GM18858 (cell line): ENCODE measurements around the gene LMNTD1.
"Not testable (repeated sequence)": the region's sequence is repeated elsewhere in the genome, so short reads cannot be mapped to it uniquely, and the experiment has no call there.

Experiments
- ATAC-seq: cut with Tn5 transposase; IDR thresholded peaks from one replicate; pipeline ENCODE4 v1.9.1; 2021; ENCODE audit not compliant: unreplicated experiment

LMNTD1 gene

DNA sequence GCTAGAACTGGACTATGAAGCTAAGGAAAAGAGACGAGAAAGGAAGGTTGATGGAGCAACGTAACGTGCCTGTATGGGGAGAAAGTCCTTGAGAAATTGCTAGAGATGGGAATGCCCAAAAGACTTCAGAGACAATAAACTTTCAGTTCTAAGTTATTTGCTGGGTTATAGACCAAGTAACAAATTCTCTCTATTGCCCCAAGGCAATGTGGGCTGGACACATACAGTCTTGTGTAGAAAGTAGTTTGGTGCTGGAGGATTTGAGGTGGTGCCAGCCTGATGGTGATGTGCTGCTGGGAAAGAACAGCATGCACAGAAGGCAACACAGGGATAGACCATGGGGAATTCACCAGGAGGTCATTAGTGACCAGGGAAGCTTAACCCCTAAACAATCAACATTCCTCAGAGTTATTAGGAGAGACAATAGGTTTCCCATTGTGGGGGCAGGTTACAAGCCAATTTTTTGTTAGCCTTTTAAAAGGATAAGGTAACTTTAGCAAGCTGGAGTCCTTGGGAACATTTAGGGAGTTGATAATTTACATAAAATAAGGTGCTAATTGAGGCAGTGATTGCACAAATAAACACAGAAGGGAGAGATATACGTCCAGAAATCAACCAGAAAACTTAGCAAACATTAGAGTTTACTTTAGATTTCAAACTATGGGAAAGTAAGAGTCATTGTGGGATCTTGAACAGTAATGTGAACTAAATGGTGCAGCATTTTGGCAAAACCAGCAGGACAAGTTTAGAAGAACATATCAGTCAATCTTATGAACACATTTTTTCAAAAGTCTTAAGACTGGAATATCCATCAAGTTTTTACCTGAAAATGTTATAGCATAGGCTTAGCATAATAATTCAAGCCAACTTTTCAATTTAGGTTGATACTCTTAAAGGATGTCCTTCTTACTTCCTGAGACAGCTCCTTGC is 61.4 kb downstream of the LMNTD1 start:
- no peak for ATAC-seq

DNA sequence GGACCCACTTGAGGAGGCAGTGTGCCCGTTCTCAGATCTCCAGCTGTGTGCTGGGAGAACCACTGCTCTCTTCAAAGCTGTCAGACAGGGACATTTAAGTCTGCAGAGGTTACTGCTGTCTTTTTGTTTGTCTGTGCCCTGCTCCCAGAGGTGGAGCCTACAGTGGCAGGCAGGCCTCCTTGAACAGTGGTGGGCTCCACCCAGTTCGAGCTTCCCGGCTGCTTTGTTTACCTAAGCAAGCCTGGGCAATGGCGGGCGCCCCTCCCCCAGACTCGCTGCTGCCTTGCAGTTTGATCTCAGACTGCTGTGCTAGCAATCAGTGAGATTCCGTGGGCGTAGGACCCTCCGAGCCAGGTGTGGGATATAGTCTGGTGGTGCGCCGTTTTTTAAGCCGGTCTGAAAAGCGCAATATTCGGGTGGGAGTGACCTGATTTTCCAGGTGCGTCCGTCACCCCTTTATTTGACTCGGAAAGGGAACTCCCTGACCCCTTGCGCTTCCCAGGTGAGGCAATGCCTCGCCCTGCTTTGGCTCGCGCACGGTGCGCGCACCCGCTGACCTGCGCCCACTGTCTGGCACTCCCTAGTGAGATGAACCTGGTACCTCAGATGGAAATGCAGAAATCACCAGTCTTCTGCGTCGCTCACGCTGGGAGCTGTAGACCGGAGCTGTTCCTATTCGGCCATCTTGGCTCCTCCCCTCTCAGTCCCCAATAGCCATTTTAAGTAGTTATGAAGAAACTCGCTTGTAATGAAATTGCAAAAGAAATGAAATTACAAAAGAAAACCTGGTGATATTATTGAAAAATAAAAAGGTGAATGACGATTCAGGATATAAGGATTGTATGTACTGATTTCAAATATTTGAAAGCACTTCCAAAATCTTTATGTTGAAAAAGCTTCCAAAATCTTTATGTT is 63.9 kb downstream of the LMNTD1 start:
- not testable (repeated sequence) for ATAC-seq

- no peak for ATAC-seq
Measured at GRCh38 chr12:25482625-25483024, 70.5 kb downstream of the LMNTD1 start.

GRCh38 chr12:25480145-25480544 is 72.9 kb downstream of the LMNTD1 start:
- ATAC-seq, result no peak

DNA sequence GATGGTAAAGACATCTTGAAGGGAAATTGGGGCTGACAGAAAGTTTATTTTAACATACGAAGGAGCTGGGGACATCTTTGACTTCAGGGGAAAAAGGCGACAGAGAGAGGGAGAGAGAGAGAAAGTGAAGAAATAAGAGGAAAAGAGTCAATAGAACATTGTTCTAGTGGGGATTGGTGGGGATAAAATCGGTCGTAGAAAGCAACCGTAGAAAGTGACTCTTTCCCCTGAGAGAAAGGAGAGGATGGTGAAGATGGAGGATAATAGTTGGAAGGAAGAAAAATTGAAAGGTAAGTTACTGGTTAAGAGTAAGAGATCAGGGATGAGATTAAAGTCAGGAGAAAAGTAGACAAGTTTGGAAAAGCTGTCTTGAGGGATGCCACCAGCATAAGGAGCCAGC is 75.9 kb downstream of the LMNTD1 start:
- ATAC-seq, result no peak

- ATAC-seq, result no peak
Measured at GRCh38 chr12:25472453-25472852, 80.6 kb downstream of the LMNTD1 start.

DNA sequence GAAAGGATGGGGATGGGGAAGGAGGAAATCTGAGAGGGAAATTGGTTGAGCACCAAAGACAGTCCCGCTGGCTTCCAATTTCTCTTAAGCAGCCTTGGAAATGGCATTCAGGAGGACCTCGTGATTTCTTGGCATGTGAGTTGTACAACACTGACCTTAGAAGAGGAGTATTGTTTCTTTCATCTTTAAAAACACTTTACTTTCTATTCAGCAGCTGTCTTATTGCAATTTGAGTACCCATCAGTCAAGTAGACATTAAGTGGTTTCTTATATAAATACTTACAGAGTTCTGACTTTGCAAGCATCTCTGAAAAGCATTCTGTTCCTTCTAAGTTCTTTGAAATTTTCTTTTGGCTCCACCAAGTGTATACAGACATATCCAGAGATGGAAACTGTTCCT is 83.2 kb downstream of the LMNTD1 start:
- ATAC-seq, result no peak

DNA sequence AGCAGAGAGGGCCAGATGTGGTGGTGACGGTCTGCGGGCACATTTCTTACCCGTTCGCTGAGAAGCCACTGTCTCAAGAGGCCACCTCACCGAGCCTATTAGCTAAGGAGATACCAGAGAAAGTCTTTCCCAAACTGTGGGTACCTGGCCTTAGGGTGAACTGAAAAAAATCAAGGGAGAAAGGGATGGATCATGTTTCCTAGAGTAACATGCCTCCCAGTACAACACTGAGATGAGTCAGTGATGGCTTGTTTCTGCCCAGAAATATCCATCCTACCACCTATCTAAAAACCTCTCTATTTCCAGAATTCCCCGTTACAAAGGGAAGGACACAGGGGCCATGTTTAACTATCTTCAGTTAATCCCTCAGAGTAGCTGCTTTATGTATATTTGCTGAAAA is 83.7 kb downstream of the LMNTD1 start:
- no peak for ATAC-seq

GRCh38 chr12:25463521-25463920 is 89.6 kb downstream of the LMNTD1 start:
- ATAC-seq, result no peak

- ATAC-seq, result no peak
Measured at GRCh38 chr12:25463005-25463404, 90.1 kb downstream of the LMNTD1 start.

- peak; percentile 92 for ATAC-seq
Measured at GRCh38 chr12:25459541-25459951, 93.5 kb downstream of the LMNTD1 start.

DNA sequence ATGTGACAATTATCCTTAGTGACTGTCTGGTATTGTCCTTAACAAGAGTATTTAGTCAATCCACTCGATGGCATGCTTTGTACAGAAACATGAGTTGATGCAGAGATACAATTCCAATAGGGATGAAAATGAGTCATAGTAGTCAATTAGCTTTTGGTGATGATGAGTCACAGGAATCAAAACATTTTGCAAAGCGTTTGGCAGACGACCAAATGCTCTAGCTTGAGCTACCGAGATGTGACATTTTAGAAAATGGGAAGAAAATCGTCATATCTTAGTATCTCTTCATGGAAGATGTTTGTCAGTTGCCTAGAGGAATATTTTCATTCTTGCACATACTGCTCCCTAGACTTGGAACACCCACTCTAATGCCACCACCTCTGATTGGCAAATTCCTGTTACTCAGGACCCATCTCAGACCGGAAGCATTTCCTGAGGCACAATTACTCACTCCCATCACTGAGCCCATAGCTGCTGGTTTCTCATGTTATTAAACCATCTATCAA is 95.0 kb downstream of the LMNTD1 start:
- ATAC-seq, result no peak

DNA sequence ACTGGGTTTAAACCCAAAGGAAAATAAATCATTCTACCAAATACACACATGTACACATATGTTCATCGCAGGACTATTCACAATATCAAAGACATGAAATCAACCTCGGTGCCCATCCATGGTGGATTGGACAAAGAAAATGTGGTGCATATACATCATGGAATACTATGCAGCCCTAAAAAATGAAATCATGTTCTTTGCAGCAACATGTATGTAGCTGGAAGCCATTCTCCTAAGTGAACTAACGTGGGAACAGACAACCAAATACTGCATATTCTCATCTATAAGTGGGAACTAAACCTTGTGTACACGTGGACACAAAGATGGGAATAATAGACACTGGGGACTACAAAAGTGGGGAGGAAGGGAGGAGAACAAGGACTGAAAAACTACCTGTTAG is 96.6 kb downstream of the LMNTD1 start:
- ATAC-seq, result no peak

DNA sequence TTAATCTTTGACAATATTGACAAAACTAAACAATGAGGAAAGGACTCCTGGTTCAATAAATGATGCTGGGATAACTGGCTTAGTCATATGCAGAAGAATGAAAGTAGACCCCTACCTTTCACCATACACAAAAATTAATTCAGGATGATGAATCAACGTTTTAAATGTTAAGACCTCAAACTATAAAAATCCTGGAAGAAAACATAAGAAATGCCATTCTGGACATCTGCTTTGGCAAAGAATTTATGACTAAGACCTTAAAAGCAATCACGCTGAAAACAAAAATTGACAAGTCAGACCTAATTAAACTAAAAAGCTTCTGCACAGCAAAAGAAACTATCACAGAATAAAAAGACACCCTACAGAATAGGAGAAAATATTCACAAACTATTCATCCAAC is 97.4 kb downstream of the LMNTD1 start:
- no peak for ATAC-seq

- ATAC-seq, result no peak
Measured at GRCh38 chr12:25449007-25449406, 104.1 kb downstream of the LMNTD1 start.

- ATAC-seq, result no peak
Measured at GRCh38 chr12:25447046-25447445, 106.0 kb downstream of the LMNTD1 start.

- ATAC-seq, result no peak
Measured at GRCh38 chr12:25438638-25439037, 114.4 kb downstream of the LMNTD1 start.

DNA sequence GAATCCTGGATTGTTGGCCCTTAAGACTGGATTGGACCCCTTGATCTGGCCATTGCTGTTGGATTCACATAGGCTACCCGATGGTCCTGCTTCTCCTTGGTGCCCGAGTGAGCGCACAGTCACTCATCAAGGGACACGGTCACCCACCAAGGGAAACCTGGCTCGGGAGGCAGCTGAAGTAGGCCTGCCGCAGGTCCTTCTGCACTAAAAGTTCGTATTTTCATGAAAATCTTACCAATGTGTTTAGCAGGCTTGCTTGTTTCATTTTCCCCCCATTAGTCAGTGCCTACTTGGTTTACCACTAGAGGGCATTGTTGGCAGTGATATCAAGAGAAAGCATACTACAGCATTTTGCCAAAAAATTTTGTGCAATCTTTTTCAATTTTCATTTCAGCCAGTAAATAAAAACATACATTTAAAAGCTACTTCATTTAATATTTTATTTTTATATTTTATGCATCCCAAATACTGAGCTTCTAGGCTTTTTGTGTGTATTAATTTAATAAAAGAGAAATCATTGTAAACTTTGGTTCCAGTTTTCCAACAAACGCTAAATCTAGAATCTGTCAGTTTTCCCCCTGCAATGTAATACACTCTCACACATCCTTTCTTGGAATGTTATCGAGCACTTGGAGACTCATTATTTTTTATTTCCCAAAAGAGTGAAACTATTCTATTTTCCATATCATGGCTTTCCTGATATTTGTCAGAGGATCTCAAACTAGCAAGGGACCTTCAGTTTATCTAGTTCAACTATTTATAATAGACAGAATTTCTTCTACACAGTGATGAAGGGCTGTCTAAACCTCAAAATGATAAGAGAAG is 116.7 kb downstream of the LMNTD1 start:
- ATAC-seq, result no peak

DNA sequence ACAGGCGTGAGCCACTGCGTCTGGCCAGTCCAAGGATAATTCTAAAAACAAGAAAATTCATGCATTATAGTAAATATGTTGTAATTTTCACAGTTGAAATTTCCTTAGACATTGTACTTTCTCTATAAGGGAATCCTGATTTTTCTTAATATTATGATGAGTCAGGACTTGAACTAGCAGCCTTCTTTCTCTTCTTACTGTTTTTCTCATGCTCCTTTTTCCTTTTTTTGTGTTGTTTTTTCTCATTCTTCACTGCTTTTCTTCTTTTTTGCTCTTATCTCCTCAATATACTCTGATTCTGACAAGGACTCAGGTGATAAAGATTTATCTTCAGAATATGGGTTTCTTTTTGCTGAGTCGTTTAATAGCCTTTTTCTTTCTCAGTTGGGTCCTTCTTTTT is 117.7 kb downstream of the LMNTD1 start:
- no peak for ATAC-seq

DNA sequence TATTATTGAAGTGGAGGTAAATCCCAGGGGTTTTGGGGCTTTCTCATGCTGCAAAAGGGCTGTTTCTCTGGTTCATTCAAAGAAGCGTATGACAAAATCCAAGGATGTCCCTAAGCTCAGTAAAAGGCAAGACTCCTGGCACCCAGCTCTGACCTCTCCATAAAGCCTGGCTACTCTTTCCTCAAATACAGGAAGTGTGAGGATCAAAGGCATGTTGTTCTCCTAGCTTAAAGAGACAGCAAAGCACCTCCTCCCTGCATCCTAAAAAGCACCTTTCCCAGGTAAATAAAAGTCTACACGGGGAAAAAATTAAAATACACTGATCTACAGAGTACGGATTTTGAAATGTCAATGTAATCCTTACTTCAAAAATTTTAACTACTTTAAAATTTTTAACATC is 118.6 kb downstream of the LMNTD1 start:
- ATAC-seq, result no peak
